ACHN (cell line): Measurements from ENCODE around the gene RAPSN.
"Not testable (repeated sequence)": the region's sequence is repeated elsewhere in the genome, so short reads cannot be mapped to it uniquely, and the experiment has no call there.

ENCODE experiments used
- DNase-seq: peaks from one replicate; pipeline ENCODE4 v3.0.0-alpha.2; 2015
- in situ Hi-C: cut with HindIII; loops from 2 replicates; pipeline ENCODE4 v1.10.0; 2017; ENCODE audit warnings: low sequenced_read_pairs, low pct_ligation_motif_present, low pct_unique_long_range_greater_than_20kb

RAPSN gene

DNA sequence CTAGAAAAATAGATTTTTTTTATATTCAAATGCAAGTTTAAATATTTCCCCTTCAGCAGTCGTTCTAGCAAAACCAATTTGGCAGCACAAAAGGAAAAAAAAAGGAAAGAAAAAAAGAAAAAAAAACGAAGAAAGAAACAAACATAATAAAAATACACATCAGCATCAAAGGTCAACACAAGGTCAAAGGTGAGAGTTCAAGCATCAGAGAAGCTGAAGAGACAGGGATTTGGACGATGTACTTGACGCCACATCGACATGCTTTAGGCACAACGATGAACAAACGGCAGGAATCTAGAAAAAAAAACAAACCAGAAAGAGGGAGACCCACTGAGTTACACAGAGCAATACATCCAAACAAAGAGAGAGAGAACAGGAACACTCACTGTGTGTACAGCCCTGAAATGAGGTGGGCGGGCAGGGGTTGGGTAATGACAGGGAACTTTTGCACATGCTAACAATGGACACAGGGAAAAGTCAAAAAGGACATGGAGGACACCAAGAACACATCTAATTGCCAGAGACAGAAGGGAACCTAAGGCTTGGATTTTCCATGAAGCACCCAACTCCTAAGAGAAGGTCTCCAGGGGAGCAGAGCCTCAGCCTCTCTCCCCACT lies 19.8 kb upstream of the RAPSN start:
- no peak for DNase-seq
- in situ Hi-C loops = no loop called here

- no peak for DNase-seq
- in situ Hi-C loops = no loop called here
Observed at GRCh38 chr11:47467357-47467756, 18.4 kb upstream of the RAPSN start.

DNA sequence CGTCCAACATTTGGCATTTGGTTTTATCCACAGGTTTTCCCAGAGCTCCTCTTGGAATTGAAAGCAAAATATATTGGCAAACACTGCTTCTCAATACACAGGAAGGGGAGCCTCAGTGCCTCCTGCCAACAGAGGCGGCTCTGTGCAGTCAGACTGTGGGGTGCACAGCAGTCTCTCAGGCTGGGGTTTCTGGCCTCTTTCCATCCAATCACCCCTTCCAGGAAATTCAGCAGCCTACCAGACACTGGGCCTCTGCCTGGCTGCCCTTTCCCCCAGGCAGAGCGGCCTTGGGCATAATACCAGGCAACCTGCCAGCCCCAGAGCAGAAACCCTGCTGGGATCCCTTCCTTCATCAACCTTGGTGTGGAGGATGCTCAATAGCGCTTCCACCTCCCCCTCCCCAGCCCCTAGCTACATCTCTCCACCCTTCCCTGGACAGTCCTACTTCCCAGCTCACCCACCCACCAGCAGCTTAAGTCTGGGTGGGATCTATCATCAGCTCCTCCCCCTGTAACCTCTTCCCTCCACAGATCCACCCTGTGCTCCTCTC lies 17.8 kb upstream of the RAPSN start:
- in situ Hi-C loops = no loop called here
- DNase-seq = no peak

- in situ Hi-C loops = no loop called here
- DNase-seq = no peak
Observed at GRCh38 chr11:47466201-47466600, 17.3 kb upstream of the RAPSN start.

GRCh38 chr11:47464483-47464882 lies 15.5 kb upstream of the RAPSN start:
- no peak for DNase-seq
- in situ Hi-C loops = no loop called here

DNA sequence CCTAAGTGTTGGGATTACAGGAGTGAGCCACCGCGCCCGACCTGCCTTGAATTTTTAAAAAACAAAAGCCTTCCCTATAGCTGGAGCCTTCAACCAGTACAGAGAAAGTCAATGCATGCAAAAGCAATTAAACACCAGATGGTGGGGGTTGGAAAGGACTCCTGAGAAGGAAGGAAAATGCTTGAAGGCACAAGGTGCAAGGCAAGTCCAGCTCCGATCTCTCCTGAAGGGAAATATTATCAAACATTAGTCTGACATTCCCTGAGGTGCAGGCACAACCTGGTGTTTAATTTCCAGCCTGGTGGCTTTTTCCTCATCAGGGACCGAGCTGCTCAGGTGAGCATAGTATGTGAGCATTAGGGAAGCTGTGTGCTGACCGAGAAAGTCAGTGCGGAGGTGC lies 12.9 kb upstream of the RAPSN start:
- no peak for DNase-seq
- in situ Hi-C loops = no loop called here

GRCh38 chr11:47460571-47461235 lies 11.8 kb upstream of the RAPSN start:
- no peak for DNase-seq
- in situ Hi-C loops = no loop called here

DNA sequence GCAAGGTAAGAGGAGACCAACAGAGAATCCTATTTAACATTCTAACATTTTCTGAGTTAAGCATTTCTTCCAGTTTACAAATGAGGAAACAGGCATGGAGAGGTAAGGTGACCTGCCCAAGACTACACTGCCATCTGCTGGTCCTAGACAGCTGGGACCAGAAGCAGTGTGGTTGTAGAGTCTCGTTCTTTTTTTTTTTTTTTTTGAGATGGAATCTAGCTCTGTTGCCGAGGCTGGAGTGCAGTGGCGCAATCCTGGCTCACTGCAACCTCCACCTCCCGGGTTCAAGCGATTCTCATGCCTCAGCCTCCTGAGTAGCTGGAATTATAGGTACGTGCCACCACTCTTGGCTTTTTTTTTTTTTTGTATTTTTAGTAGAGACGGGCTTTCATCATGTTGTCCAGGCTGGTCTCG lies 5.3 kb upstream of the RAPSN start:
- DNase-seq = peak; percentile 78
- in situ Hi-C loops = not testable (repeated sequence)

- DNase-seq = no peak
- in situ Hi-C loops = no loop called here
Observed at GRCh38 chr11:47453365-47453764, 4.4 kb upstream of the RAPSN start.

GRCh38 chr11:47451990-47452389 lies 3.1 kb upstream of the RAPSN start:
- DNase-seq = no peak
- in situ Hi-C loops = no loop called here

- in situ Hi-C loops = no loop called here
- DNase-seq = no peak
Observed at GRCh38 chr11:47451436-47451835, 2.5 kb upstream of the RAPSN start.

- in situ Hi-C loops = no loop called here
Observed at GRCh38 chr11:47449541-47449940, 605 bp upstream of the RAPSN start.

GRCh38 chr11:47447906-47448305 lies 1.0 kb downstream of the RAPSN start:
- DNase-seq = no peak
- in situ Hi-C loops = no loop called here

More at GRCh38 chr11:47449541-47449940, 605 bp upstream of the RAPSN start:
- no peak for DNase-seq

DNA sequence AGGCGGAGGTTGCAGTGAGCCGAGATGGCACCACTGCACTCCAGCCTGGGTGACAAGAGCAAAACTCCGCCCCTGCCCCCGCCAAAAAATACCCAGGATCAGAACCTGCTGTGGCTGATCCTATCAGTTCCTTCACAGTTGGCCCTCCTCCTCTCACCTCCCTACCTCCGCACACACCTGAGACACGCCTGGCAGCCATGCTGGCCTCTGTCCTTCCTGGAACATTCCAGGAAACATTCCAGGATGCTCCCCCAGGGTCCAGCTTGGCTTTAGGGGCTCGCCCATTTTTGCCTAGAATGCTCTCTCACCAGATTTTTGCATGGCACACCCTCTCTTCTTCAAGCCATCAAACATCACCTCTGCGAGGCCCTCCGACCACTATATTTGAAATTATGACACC lies 2.1 kb downstream of the RAPSN start:
- DNase-seq = no peak
- in situ Hi-C loops = no loop called here

GRCh38 chr11:47445840-47446239 lies 3.1 kb downstream of the RAPSN start:
- no peak for DNase-seq
- in situ Hi-C loops = no loop called here

GRCh38 chr11:47443817-47444216 lies 5.1 kb downstream of the RAPSN start:
- in situ Hi-C loops = no loop called here

GRCh38 chr11:47443028-47443700 lies 5.8 kb downstream of the RAPSN start:
- in situ Hi-C loops = no loop called here
- DNase-seq = peak; percentile 8

More at GRCh38 chr11:47443817-47444216, 5.1 kb downstream of the RAPSN start:
- DNase-seq = no peak

GRCh38 chr11:47442514-47442913 lies 6.4 kb downstream of the RAPSN start:
- in situ Hi-C loops = no loop called here
- DNase-seq = no peak

DNA sequence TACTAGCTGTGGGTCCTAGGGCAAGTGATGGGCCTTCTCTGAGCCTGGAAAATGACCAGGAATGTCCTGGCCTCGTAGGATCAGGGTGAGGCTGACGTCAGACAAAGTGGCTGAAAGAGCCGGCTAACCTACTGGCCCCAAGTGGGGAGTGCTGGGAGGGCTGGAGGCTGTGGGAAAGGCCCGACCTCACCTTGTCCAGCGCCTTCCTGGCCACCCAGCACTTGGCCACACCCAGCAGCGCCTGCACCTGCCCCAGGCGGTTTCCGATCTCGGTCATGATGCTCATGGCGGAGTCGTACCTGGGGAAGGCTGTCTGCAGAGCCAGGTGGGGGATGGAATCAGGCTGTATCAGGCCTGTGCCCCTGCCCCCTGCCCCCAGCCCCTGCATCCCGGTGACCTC lies 7.5 kb downstream of the RAPSN start:
- no peak for DNase-seq
- in situ Hi-C loops = no loop called here

DNA sequence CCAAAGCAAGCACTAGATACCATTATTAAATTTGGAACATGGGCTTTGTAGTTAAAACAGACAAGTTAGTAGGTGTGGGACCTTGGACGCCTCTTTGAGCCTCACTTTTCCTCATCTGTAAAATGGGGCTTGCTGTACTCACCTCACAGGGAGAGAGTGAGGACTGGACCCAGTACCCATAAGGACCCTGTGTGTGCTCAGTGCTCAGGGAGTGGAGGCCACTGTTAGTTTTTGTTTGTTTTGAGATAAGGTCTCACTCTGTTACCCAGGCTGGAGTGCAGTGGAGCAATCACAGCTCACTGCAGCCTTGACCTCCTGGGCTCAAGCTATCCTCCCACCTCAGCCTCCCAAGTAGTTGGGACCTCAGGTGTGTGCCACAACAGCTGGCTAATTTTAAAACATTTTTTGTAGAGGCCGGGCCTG lies 8.9 kb downstream of the RAPSN start:
- in situ Hi-C loops = no loop called here
- no peak for DNase-seq
